GM21576 (cell line): Measurements from ENCODE around the gene ARHGEF17.
"Not testable (repeated sequence)": the region's sequence is repeated elsewhere in the genome, so short reads cannot be mapped to it uniquely, and the experiment has no call there.

ENCODE experiments used
- ATAC-seq: cut with Tn5 transposase; IDR thresholded peaks from one replicate; pipeline ENCODE4 v1.9.1; 2021; ENCODE audit warnings: mild to moderate bottlenecking, moderate library complexity; ENCODE audit not compliant: unreplicated experiment

ARHGEF17 gene

GRCh38 chr11:73273222-73273895, 34.7 kb upstream of the ARHGEF17 start:
- ATAC-seq: no peak

DNA sequence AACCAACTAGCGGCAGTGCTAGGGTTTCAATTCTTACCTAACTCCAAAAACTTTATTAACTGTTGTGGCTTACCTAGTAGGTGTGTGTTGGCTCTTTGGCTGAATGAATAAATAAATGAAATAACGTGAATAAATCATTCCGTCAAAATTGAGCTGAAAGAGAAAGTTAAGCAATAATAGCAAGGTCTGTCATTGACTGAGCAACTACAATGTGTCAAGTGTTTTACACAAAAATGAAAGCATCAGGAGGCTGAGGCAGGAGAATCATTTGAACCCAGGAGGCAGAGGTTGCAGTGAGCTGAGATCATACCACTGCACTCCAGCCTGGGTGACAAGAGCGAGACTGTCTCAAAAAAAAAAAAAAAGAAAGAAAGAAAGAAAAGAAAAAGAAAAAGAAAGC, 33.9 kb upstream of the ARHGEF17 start:
- not testable (repeated sequence) for ATAC-seq

DNA sequence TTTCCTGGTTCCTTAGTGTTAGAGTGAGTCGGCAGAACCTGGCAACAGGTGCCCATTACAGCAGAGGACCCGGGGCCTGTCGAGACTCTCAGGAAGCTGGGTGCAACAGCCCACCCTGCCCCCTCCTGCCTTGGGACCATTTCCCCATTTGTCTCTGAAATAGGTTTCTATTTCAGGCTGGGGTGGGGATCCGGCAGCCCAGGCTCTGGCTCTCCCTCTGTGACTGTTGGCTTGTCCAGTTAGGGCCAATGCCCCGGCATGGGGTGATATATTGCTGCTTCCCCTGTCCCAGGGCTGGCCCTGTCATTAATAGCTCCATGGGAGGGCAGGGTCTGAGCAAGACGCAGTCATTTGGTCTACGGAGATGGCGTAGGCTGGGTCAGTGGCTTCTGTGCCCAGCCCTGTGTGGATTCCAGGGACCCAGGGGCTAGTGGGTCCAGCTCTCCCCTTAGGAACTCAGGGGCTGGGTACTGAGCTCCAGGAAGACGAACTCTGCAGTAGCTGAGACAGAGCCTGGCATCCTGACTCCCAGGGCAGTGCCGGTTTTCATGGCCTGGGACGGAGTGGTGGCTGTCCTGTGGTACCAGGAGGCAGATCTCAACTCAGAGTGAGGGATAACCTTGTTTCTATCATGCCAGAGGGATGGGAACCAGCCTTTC, 33.2 kb upstream of the ARHGEF17 start:
- no peak for ATAC-seq

GRCh38 chr11:73275381-73275750, 32.7 kb upstream of the ARHGEF17 start:
- ATAC-seq: no peak

DNA sequence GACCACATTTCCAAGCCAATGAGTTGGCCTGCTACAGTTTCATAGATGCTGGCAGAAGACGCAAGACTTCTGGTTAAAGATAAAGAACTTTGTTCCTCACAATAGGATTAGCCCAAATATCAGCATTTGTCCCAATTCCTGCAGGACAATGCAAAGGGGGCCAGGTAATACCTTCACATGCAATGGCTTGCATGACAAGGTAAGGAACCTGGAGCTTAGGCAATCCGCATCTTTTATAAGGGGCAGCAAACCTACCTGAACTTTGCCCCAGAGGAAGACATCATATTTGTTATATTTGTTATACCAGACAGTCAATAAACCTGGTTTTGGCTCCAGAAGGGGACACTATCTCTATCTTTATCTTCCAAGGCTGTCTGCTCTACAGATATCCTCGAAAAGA, 30.6 kb upstream of the ARHGEF17 start:
- ATAC-seq: no peak

- no peak for ATAC-seq
Measured at GRCh38 chr11:73280626-73281025, 27.4 kb upstream of the ARHGEF17 start.

GRCh38 chr11:73281201-73281741, 26.8 kb upstream of the ARHGEF17 start:
- ATAC-seq: no peak

- ATAC-seq: no peak
Measured at GRCh38 chr11:73281796-73282660, 26.0 kb upstream of the ARHGEF17 start.

- no peak for ATAC-seq
Measured at GRCh38 chr11:73283276-73284000, 24.6 kb upstream of the ARHGEF17 start.

DNA sequence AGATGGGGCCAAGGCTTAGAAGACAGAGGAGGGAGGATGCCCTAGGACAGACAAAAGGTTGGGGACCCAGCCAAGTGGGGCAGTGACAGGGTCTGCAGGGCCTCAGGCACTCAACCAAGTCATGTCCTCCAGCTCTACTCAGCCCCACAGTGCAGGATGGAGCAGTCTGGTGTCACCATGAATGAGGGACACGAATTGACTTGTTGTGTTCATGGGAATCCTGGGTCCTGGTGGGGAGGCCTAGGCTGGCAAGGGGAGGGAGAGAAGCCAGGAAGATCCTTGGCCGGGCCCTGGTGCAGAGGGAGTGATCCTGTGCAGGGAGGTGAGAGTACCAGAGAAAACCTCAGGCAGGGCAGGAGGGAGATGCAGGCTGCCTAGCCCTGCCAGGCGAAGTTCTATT, 24.0 kb upstream of the ARHGEF17 start:
- ATAC-seq: no peak

DNA sequence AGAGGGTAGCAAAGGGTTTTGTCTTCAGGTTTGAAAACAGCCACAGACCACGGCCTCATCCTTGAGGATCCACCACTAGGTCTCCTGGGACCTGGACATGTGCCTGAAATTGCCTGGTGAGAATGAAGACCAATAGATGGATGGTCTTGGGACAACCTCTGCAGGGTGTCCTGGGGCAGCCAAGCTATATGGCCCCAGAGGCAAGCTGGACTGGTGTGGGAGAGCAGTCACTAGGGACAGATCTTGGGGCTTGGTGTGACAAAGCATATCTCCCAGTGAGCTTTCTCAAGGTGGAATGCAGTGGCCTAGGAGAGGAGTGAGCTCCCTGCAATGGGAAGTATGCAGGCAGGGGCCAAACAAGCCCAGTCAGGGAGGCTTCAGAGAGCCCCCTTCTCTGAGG, 22.4 kb upstream of the ARHGEF17 start:
- ATAC-seq: no peak

DNA sequence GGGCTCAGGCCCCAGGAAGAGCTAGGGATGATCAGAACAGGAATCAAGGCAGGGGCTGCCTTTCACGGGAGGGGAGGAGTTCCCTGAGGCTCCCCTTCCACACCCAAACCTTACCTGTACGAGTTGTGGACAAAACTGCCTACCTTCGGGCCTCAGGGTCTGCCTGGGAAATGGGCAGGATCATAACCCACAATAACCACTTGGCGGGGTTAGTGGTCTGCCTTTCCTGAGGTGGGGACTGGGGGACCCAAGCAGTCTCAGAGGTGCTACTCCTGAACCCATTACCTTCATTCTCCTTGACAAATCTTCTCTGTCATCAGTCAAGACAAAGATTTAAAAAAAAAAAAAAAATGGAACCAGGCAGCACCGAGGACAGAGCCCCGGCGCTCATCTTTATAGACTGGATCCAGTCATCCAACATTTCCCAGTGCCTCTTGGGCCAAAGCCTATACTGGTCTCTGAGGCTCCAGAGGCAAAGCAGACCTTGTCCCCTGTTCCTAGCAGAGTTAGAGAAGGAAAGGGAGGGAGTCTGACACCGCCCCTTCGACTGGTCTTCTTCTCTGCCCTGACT, 21.8 kb upstream of the ARHGEF17 start:
- no peak for ATAC-seq

DNA sequence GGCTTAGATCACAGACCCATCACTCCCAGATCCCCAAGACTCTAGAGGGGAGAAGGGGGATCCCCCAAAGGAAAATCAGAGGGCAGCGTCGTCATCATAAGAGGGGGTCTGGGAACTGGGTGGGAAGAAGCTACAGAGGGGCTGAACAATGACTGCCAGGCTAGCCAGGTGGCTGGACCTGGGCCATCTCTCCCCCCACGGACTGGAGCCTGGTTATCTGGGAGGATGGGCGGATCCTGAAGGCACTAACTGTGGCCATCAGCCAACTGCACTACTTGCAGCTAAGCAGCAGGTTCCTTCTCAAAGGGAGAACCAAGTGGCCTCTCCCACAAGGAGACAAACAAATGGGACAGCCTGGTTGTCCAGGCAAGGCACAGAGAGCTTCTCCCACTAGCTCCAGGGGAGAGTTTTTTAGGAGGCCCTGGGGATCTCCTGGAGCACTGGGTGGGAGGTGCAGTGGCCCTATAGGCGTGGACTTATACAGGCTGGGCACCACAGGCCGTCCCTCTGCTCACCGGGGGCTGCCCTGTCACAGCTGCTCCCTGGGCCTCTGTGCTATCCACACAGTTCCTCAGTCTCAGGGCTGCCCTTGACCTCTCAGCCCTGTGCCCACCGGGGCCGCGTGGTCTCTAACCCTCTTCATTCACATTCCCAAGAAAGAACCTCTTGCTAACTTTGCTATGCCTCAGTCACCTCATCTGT, 20.5 kb upstream of the ARHGEF17 start:
- no peak for ATAC-seq

- no peak for ATAC-seq
Measured at GRCh38 chr11:73288192-73288872, 19.7 kb upstream of the ARHGEF17 start.

GRCh38 chr11:73288873-73289707, 19.0 kb upstream of the ARHGEF17 start:
- peak; percentile 70 for ATAC-seq

DNA sequence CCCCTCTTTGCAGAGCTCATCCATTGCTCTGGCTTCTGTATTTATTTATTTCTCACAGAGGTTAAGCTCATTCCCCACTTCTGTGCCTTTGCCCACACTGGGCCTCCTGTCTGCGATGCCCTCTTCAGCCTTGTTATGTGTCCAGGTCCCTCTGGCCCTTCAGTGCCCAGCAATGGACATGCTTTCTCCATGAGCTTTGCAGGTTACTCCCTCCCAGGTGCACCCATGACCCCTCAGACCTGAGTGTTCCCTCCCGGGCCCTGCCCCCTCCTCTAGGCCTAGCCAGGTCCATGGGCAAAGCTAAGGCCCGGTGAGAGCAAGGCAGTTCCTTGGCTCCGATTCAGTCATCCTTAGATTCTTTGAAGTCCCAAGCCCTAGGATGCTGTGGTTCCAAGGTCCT, 17.5 kb upstream of the ARHGEF17 start:
- no peak for ATAC-seq

DNA sequence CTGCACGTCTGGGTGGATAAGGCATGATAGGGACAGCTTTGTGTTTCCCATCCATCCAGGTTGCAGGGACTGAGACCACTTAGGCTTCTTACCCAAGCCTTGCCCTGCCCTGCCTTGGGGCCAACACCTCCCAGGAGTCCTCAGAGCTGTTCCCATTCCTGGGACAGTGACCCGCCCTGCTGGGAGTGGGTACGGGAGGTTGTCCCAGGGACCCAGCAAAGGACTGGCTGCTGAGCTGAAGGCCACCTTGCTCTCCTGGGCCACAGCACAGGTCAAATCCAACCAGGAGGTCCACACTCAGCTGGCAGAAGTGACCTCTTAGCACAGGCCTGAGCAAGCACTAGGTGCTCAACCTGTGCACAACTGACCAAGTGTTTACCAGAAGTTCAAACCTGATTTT, 16.9 kb upstream of the ARHGEF17 start:
- no peak for ATAC-seq

DNA sequence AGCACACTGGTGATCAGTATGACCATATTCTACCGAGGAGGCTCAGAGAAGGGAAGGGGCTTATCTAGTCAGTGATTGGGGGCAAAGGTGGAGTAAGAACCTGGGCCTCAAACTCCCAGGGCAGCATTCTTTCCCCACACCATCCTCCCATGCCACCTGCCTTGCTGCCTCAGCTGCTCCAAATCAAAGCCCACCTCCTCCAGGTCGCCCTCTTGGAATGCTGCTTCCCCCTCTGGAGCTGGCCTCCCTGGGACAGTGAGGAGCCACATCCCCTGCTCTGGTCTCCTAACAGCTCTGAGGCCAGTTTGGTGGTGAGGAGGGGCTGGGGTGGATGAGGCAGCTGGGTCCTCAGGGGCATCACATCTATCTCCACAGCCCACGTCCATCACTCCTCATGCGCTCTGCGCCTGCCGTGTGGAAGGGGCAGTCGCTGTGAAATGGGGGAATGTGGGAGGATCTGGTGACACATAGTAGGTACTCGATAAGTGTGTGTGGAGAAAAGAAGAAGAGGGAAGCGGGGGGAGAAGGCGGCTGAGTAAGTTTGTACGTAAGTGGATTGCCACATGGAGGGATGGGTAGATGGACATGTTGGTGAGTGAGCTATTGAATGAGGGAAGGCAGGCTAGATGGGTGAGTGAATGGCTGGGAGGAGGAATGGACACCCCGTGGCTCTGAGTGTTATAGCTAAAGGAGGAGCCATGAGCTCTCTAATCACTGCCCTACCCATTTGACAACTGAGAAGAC, 16.1 kb upstream of the ARHGEF17 start:
- ATAC-seq: no peak
